ENCODE data around the gene SYCP2L.

- no peak for TF ChIP-seq REST (IDR thresholded peaks at IDR 0.05; ENCODE audit: insufficient replicate concordance, low read depth)
- TF ChIP-seq CTCF (IDR thresholded peaks at IDR 0.05; ENCODE audit: insufficient read depth, low read length): no peak
- TF ChIP-seq SPI1 (IDR thresholded peaks at IDR 0.05; ENCODE audit: borderline replicate concordance, low read depth): no peak
Observed at GRCh38 chr6:11007715-11008608, 121.1 kb downstream of the SYCP2L start.
